WTC11 (cell line): ENCODE results near the gene JAKMIP1.

Experiments
- ELF4 ChIP-seq: sonication (generic); formaldehyde crosslinking; IDR thresholded peaks from 2 replicates; pipeline ENCODE4 v1.8.1; 2022; ENCODE audit warnings: low read depth, mild to moderate bottlenecking, moderate library complexity, missing genetic modification reagents
- IRF2 ChIP-seq: sonication (generic); formaldehyde crosslinking; IDR thresholded peaks from 2 replicates; pipeline ENCODE4 v1.8.0; 2022; ENCODE audit warnings: low read depth, missing genetic modification reagents, borderline replicate concordance
- ZBTB21 ChIP-seq: sonication (generic); formaldehyde crosslinking; IDR thresholded peaks from 2 replicates; pipeline ENCODE4 v1.8.1; 2023; ENCODE audit warnings: mild to moderate bottlenecking, missing genetic modification reagents, borderline replicate concordance
- TF ChIP-seq, protein P1 (sequence below): sonication (generic); formaldehyde crosslinking; IDR thresholded peaks from 2 replicates; pipeline ENCODE4 v1.8.1; 2023; ENCODE audit warnings: mild to moderate bottlenecking, missing genetic modification reagents, borderline replicate concordance
- TF ChIP-seq, protein P2 (sequence below): sonication (generic); formaldehyde crosslinking; IDR thresholded peaks from 2 replicates; pipeline ENCODE4 v1.8.0; 2022; ENCODE audit warnings: mild to moderate bottlenecking, missing genetic modification reagents
- TF ChIP-seq, protein P3 (sequence below): fragments of 200-600 bp; IDR thresholded peaks from 2 replicates; pipeline ENCODE4 v1.8.0; 2022; ENCODE audit warnings: antibody characterized with exemption

DNA sequence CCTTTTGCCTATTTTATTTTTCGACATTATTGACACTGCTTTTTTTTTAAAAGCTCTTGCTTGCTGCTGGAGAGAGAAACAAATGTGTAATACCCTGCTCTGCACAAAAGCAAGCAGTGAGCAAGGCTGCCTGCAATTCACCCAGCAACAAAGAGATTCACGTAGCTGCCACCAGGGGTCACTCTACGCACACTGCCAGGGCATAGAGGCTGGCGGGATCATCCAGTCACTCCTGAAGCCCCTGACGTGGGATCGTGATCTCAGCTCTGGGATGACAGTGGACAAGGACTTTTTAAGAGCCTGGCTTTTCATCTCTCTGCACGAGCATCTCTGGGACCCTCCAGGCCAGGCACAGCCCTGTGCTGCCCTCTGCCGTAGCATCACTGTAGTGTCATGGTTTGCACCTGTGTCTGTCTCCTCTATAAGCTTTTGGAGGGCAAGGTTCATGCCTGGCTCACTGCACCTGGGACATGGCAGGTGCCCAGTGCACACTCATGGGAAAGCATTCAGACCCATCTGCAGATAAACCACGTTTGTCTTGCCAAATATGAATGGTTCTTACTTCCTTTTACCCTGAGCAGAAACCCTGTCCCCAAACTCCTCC is 201.9 kb downstream of the JAKMIP1 start:
- no peak for TF ChIP-seq ELF4 (CRISPR knock-in tag)
- TF ChIP-seq IRF2, result no peak
- TF ChIP-seq ZBTB21 (CRISPR knock-in tag), result no peak
- TF ChIP-seq, protein P1, sequence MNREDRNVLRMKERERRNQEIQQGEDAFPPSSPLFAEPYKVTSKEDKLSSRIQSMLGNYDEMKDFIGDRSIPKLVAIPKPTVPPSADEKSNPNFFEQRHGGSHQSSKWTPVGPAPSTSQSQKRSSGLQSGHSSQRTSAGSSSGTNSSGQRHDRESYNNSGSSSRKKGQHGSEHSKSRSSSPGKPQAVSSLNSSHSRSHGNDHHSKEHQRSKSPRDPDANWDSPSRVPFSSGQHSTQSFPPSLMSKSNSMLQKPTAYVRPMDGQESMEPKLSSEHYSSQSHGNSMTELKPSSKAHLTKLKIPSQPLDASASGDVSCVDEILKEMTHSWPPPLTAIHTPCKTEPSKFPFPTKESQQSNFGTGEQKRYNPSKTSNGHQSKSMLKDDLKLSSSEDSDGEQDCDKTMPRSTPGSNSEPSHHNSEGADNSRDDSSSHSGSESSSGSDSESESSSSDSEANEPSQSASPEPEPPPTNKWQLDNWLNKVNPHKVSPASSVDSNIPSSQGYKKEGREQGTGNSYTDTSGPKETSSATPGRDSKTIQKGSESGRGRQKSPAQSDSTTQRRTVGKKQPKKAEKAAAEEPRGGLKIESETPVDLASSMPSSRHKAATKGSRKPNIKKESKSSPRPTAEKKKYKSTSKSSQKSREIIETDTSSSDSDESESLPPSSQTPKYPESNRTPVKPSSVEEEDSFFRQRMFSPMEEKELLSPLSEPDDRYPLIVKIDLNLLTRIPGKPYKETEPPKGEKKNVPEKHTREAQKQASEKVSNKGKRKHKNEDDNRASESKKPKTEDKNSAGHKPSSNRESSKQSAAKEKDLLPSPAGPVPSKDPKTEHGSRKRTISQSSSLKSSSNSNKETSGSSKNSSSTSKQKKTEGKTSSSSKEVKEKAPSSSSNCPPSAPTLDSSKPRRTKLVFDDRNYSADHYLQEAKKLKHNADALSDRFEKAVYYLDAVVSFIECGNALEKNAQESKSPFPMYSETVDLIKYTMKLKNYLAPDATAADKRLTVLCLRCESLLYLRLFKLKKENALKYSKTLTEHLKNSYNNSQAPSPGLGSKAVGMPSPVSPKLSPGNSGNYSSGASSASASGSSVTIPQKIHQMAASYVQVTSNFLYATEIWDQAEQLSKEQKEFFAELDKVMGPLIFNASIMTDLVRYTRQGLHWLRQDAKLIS, result no peak
- TF ChIP-seq, protein P2, sequence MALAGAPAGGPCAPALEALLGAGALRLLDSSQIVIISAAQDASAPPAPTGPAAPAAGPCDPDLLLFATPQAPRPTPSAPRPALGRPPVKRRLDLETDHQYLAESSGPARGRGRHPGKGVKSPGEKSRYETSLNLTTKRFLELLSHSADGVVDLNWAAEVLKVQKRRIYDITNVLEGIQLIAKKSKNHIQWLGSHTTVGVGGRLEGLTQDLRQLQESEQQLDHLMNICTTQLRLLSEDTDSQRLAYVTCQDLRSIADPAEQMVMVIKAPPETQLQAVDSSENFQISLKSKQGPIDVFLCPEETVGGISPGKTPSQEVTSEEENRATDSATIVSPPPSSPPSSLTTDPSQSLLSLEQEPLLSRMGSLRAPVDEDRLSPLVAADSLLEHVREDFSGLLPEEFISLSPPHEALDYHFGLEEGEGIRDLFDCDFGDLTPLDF, result no peak
- TF ChIP-seq, protein P3, sequence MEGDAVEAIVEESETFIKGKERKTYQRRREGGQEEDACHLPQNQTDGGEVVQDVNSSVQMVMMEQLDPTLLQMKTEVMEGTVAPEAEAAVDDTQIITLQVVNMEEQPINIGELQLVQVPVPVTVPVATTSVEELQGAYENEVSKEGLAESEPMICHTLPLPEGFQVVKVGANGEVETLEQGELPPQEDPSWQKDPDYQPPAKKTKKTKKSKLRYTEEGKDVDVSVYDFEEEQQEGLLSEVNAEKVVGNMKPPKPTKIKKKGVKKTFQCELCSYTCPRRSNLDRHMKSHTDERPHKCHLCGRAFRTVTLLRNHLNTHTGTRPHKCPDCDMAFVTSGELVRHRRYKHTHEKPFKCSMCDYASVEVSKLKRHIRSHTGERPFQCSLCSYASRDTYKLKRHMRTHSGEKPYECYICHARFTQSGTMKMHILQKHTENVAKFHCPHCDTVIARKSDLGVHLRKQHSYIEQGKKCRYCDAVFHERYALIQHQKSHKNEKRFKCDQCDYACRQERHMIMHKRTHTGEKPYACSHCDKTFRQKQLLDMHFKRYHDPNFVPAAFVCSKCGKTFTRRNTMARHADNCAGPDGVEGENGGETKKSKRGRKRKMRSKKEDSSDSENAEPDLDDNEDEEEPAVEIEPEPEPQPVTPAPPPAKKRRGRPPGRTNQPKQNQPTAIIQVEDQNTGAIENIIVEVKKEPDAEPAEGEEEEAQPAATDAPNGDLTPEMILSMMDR, result peak; percentile 94
